Measurements from ENCODE around the gene KREMEN2. TPM values are rescaled to one million over a fixed set of nuclear protein-coding genes. Genes with fewer than 3 reads are reported as not detected.

The KREMEN2 gene
- total RNA-seq, 2 donors from 2014 or later = 1.4 to 4.0 TPM

GRCh38 chr16:3010510-3010909, 46.4 kb downstream of the KREMEN2 start:
- no peak for DNase-seq (ENCODE audit: low spot score)
- intact Hi-C loops (cut with DNase I) = no loop called here
- H3K9me3 ChIP-seq = no peaks in the 10 kb centered on the region
- H3K4me3 ChIP-seq = no peak overlapping the region
- H3K36me3 ChIP-seq = no peaks in the 10 kb centered on the region
- 93% methylated on average over 8 of the region's 8 CpGs for WGBS
- H3K4me1 ChIP-seq (replicated peaks) = peaks cover 7% of the 10 kb centered on the region
- no peak for TF ChIP-seq POLR2AphosphoS5 (IDR thresholded peaks at IDR 0.05)
- peak overlapping the region; percentile 52 to 57 for H3K27ac ChIP-seq
- no peaks in the 10 kb centered on the region for H3K27me3 ChIP-seq (replicated peaks; ENCODE audit: insufficient read depth)

DNA sequence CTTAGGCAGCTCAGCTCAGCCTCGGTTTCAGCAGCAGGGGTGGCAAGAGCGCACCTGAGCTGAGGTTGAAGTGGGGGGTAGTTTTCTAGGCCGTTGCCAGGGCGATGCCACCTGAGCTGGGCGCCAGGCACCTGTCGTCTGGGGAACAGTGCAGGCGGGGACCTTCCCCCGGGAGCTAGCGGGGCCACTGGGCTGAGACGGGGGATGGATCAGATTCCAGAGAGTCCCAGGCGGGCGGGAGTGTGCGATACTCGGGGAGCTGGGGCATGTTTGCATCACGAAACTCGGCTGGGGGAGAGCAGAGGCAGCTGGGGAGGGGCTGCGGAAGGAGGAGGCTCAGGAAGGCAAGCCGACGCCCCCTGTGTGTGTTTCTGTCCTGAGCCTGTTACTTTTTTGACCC, 48.2 kb downstream of the KREMEN2 start:
- no peak for DNase-seq (ENCODE audit: low spot score)
- no peaks in the 10 kb centered on the region for H3K36me3 ChIP-seq
- intact Hi-C loops (cut with DNase I) = no loop called here
- H3K27me3 ChIP-seq (replicated peaks; ENCODE audit: insufficient read depth) = no peaks in the 10 kb centered on the region
- 17% methylated on average over 19 of the region's 19 CpGs for WGBS
- no peak overlapping the region for H3K4me3 ChIP-seq
- no peaks in the 10 kb centered on the region for H3K9me3 ChIP-seq
- H3K27ac ChIP-seq = no peak overlapping the region
- TF ChIP-seq CTCF (IDR thresholded peaks at IDR 0.05) (no peak), POLR2AphosphoS5 (IDR thresholded peaks at IDR 0.05) (no peak), POLR2A (IDR thresholded peaks at IDR 0.05) (no peak)
- H3K4me1 ChIP-seq (replicated peaks) = peaks cover 7% of the 10 kb centered on the region

DNA sequence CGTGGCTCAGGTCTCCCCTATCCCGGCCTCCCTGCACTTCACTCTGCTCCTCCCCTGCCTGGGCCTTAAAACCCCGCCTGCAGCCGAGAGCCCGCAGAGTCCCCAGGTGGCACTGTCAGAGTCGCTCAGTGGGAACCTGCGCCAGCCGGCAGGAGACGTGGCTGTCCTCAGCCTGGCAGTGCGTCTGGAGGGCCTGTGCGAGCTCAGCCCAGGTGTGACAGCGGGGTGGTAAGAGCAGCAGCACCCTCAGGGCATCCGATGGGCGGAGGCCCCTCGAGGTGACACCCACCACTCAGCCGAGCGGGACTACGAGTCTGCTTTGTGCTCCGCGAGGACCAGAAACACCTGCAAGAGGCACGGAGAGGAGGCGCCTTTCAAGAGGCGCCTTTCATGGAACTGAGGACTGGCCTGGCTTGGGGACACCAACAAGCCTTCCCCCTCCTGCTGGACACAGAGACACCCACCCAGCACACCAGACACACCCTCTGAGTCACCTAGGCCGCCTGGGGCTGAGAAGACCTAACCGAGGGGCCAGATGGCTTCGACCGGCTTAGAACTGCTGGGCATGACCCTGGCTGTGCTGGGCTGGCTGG, 48.8 kb downstream of the KREMEN2 start, which contains the start of gene CLDN9:
TSS of gene CLDN9 (plus strand) at position 96 of the 593 bp plus-strand sequence. CDS start at position 536, 440 bp downstream.
- 42% methylated on average over 27 of the region's 27 CpGs for WGBS
- intact Hi-C loops (cut with DNase I) = no loop called here

DNA sequence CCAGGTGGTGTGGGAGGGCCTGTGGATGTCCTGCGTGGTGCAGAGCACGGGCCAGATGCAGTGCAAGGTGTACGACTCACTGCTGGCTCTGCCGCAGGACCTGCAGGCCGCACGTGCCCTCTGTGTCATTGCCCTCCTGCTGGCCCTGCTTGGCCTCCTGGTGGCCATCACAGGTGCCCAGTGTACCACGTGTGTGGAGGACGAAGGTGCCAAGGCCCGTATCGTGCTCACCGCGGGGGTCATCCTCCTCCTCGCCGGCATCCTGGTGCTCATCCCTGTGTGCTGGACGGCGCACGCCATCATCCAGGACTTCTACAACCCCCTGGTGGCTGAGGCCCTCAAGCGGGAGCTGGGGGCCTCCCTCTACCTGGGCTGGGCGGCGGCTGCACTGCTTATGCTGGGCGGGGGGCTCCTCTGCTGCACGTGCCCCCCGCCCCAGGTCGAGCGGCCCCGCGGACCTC, 49.4 kb downstream of the KREMEN2 start:
- intact Hi-C loops (cut with DNase I) = no loop called here
- 83% methylated on average over 17 of the region's 27 CpGs for WGBS

More for the DNA sequence above, 48.8 kb downstream of the KREMEN2 start, which contains the start of gene CLDN9:
- no peak within 1 kb of the TSS for H3K4me3 ChIP-seq
- H3K4me1 ChIP-seq (replicated peaks) = peaks cover 7% of the 10 kb centered on the region
- H3K27ac ChIP-seq = no peak within 1 kb of the TSS
- no peak for DNase-seq (ENCODE audit: low spot score)
- H3K27me3 ChIP-seq (replicated peaks; ENCODE audit: insufficient read depth) = no peaks in the 10 kb centered on the region
- no peaks in the 10 kb centered on the region for H3K36me3 ChIP-seq
- H3K9me3 ChIP-seq = no peaks in the 10 kb centered on the region
- TF ChIP-seq CTCF (IDR thresholded peaks at IDR 0.05) (no peak), POLR2A (IDR thresholded peaks at IDR 0.05) (no peak), POLR2AphosphoS5 (IDR thresholded peaks at IDR 0.05) (no peak)

More for the DNA sequence above, 49.4 kb downstream of the KREMEN2 start:
- Histone ChIP-seq H3K4me3 (no peak overlapping the region), H3K27me3 (replicated peaks; ENCODE audit: insufficient read depth) (no peaks in the 10 kb centered on the region), H3K36me3 (no peaks in the 10 kb centered on the region), H3K9me3 (no peaks in the 10 kb centered on the region), H3K4me1 (replicated peaks) (peaks cover 7% of the 10 kb centered on the region), H3K27ac (no peak overlapping the region)
- DNase-seq (ENCODE audit: low spot score) = no peak
- TF ChIP-seq POLR2AphosphoS5 (IDR thresholded peaks at IDR 0.05) = no peak
- no peak for TF ChIP-seq CTCF (IDR thresholded peaks at IDR 0.05)
- no peak for TF ChIP-seq POLR2A (IDR thresholded peaks at IDR 0.05)

All from prostate gland (tissue), 2 donors.